ENCODE data around the gene IL10.

The IL10 gene

DNA sequence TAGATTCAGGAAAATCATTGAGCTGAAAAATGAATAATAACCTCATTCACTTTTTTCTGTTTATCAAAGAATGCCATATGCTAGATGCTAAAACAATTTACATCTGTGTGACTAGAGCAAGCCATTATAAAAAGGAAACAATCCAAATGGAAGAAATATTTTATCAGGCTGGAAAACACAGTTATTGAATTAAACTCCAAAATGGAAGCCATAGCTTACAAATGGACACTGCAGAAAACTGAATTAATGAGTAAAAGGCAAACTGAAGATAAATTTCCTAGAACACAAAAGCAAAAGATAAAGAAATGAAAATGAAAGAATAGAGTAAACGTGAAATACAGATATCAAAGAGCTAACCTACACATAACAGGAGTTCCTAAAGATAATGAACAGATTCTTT is 33.1 kb upstream of the IL10 start:
- H3K9ac ChIP-seq (ENCODE audit: insufficient read length, low read depth), result no peak overlapping the region
- no peak for TF ChIP-seq SUZ12 (IDR thresholded peaks at IDR 0.05; ENCODE audit: extremely low read depth, insufficient read depth, insufficient read length)
- no peak for TF ChIP-seq YY1 (IDR thresholded peaks at IDR 0.05; ENCODE audit: insufficient read depth, insufficient read length)
- TF ChIP-seq ZNF274 (IDR thresholded peaks at IDR 0.05; ENCODE audit: low read depth, low read length), result no peak
- no peak overlapping the region for H3K4me3 ChIP-seq (ENCODE audit: insufficient read length, low read depth)
- no peaks in the 10 kb centered on the region for H3K27me3 ChIP-seq (ENCODE audit: insufficient read depth, insufficient read length)
- no peaks in the 10 kb centered on the region for H3K9me3 ChIP-seq (ENCODE audit: insufficient read depth, low read length)
- no peaks in the 10 kb centered on the region for H3K4me1 ChIP-seq (ENCODE audit: insufficient read depth, insufficient read length)
- no peak for DNase-seq (ENCODE audit: low read depth, low spot score)
- H3K36me3 ChIP-seq (ENCODE audit: insufficient read depth, insufficient read length, low read length), result no peaks in the 10 kb centered on the region

DNA sequence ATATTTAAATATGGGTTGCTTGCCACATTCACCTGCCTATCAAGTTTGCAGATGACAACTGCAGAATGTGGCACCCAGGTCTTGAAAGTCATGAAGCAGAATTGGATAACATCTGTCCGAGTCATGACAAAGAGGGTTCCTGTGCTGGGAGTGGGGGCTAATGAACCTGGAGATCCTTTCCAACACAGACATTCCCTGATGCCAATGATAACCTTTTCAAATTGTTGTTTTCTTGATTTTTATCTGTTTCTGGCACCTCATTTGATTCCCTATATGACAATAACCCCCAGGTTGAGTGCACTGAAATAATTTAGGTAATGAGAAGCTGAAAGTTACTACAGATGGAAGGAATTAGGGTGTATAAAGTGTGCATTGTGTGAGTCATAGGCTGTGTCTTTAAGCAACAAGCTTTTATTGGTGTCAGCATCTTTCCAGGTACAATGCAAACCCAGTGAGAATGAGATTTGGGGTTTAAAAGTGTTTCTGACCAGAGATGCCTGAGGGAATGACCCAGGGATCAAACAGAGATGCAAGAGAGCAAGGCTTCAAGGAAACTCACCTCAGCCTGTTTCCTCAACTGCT is 32.0 kb upstream of the IL10 start:
- TF ChIP-seq YY1 (IDR thresholded peaks at IDR 0.05; ENCODE audit: insufficient read depth, insufficient read length) (no peak), ZNF274 (IDR thresholded peaks at IDR 0.05; ENCODE audit: low read depth, low read length) (no peak), SUZ12 (IDR thresholded peaks at IDR 0.05; ENCODE audit: extremely low read depth, insufficient read depth, insufficient read length) (no peak)
- H3K27me3 ChIP-seq (ENCODE audit: insufficient read depth, insufficient read length), result no peaks in the 10 kb centered on the region
- DNase-seq (ENCODE audit: low read depth, low spot score), result no peak
- no peak overlapping the region for H3K4me3 ChIP-seq (ENCODE audit: insufficient read length, low read depth)
- no peaks in the 10 kb centered on the region for H3K9me3 ChIP-seq (ENCODE audit: insufficient read depth, low read length)
- H3K36me3 ChIP-seq (ENCODE audit: insufficient read depth, insufficient read length, low read length), result no peaks in the 10 kb centered on the region
- no peaks in the 10 kb centered on the region for H3K4me1 ChIP-seq (ENCODE audit: insufficient read depth, insufficient read length)
- H3K9ac ChIP-seq (ENCODE audit: insufficient read length, low read depth), result no peak overlapping the region

DNA sequence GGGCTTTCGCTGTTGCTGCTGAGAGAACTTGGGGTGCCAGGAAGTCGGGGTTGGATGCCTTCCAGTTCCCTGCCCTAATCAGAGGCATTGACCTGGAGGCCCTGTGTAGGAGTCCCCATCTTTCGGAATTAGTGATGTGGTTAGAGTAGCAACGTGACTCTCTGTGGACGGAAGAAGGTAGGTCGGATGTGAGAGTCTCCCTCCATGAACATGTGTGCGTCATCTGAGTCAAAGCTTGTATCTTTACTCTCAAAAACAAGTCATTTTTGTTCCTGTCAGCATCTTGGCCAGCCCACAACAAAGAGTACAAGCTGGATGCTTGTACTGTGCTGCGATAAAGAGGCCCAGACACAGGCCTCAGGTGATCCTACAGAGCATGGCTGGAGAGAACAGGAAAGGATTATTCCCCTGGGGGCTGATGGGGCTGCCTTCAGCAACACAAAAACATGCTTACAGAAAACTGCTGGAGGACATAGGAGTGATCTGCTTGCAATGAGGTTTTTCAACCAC is 31.0 kb upstream of the IL10 start:
- H3K27me3 ChIP-seq (ENCODE audit: insufficient read depth, insufficient read length), result no peaks in the 10 kb centered on the region

DNA sequence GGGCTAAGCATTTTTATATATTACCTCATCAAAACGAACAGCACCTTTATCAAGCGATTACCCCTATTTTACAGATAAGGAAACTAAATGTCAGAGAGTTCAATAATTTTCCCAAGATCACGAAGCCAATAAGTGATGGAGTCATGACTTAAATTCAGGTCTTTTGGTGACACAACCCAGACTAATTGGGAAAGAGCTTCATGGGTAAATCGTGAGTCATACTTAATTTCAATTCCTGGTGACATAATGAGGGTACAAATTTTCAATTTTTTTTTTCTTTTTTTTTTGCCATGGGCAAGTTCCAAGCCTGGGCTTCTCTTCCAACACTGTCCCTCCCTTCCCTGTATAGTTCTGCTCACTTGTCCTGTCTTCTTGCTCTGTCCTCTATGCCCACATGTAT is 30.1 kb upstream of the IL10 start:
- TF ChIP-seq SUZ12 (IDR thresholded peaks at IDR 0.05; ENCODE audit: extremely low read depth, insufficient read depth, insufficient read length) (no peak), YY1 (IDR thresholded peaks at IDR 0.05; ENCODE audit: insufficient read depth, insufficient read length) (no peak), ZNF274 (IDR thresholded peaks at IDR 0.05; ENCODE audit: low read depth, low read length) (no peak)
- Histone ChIP-seq H3K4me3 (ENCODE audit: insufficient read length, low read depth) (no peak overlapping the region), H3K27me3 (ENCODE audit: insufficient read depth, insufficient read length) (no peaks in the 10 kb centered on the region), H3K36me3 (ENCODE audit: insufficient read depth, insufficient read length, low read length) (no peaks in the 10 kb centered on the region), H3K9me3 (ENCODE audit: insufficient read depth, low read length) (no peaks in the 10 kb centered on the region), H3K4me1 (ENCODE audit: insufficient read depth, insufficient read length) (no peaks in the 10 kb centered on the region), H3K9ac (ENCODE audit: insufficient read length, low read depth) (no peak overlapping the region)
- no peak for DNase-seq (ENCODE audit: low read depth, low spot score)

More for the DNA sequence above, 31.0 kb upstream of the IL10 start:
- Histone ChIP-seq H3K9ac (ENCODE audit: insufficient read length, low read depth) (no peak overlapping the region), H3K36me3 (ENCODE audit: insufficient read depth, insufficient read length, low read length) (no peaks in the 10 kb centered on the region), H3K4me1 (ENCODE audit: insufficient read depth, insufficient read length) (no peaks in the 10 kb centered on the region), H3K4me3 (ENCODE audit: insufficient read length, low read depth) (no peak overlapping the region), H3K9me3 (ENCODE audit: insufficient read depth, low read length) (no peaks in the 10 kb centered on the region)
- DNase-seq (ENCODE audit: low read depth, low spot score), result no peak
- TF ChIP-seq ZNF274 (IDR thresholded peaks at IDR 0.05; ENCODE audit: low read depth, low read length), result no peak
- no peak for TF ChIP-seq YY1 (IDR thresholded peaks at IDR 0.05; ENCODE audit: insufficient read depth, insufficient read length)
- no peak for TF ChIP-seq SUZ12 (IDR thresholded peaks at IDR 0.05; ENCODE audit: extremely low read depth, insufficient read depth, insufficient read length)

DNA sequence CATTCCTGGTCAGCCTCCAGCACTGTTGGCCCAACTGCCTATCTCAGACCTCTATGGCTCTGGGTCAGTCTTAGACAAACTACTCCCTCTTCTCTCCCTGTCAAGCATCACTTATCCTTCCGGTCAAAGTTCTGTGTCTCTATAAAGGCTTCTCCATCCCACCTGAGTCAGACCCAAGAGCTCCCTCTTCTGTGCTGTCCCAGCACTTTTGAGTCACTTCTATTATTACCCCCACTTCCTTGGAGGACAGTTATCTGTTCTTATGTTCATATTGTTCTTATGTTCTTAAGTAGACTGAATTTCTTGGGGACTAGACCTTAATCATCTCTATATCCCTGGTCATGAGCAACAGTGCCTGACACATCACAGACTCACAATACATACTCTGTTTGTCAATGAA is 29.2 kb upstream of the IL10 start:
- H3K9ac ChIP-seq (ENCODE audit: insufficient read length, low read depth), result no peak overlapping the region
- no peaks in the 10 kb centered on the region for H3K4me1 ChIP-seq (ENCODE audit: insufficient read depth, insufficient read length)
- no peak for TF ChIP-seq YY1 (IDR thresholded peaks at IDR 0.05; ENCODE audit: insufficient read depth, insufficient read length)
- no peak for TF ChIP-seq SUZ12 (IDR thresholded peaks at IDR 0.05; ENCODE audit: extremely low read depth, insufficient read depth, insufficient read length)
- TF ChIP-seq ZNF274 (IDR thresholded peaks at IDR 0.05; ENCODE audit: low read depth, low read length), result no peak

DNA sequence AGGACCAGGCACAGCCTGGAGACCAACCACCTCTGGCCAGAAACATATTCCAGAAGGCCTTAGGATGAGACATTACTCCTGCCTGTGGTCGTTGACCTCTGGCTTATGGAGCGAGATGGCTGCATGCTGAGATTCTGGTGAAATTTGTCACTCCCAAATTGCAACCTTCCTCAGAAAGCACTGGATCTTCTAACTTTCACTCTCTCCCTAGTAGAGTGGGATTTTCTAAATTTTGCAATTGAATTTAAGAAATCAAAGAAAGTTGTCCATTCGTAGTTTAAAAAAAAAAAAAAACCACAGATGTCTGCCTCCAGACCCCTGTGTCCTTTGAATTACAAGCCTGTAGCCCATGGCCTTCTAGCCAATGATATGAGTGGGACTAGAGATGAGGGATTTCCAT is 28.6 kb upstream of the IL10 start:
- Histone ChIP-seq H3K9me3 (ENCODE audit: insufficient read depth, low read length) (no peaks in the 10 kb centered on the region), H3K36me3 (ENCODE audit: insufficient read depth, insufficient read length, low read length) (no peaks in the 10 kb centered on the region), H3K4me1 (ENCODE audit: insufficient read depth, insufficient read length) (no peaks in the 10 kb centered on the region), H3K4me3 (ENCODE audit: insufficient read length, low read depth) (no peak overlapping the region), H3K9ac (ENCODE audit: insufficient read length, low read depth) (no peak overlapping the region), H3K27me3 (ENCODE audit: insufficient read depth, insufficient read length) (no peaks in the 10 kb centered on the region)
- TF ChIP-seq YY1 (IDR thresholded peaks at IDR 0.05; ENCODE audit: insufficient read depth, insufficient read length), result no peak
- TF ChIP-seq SUZ12 (IDR thresholded peaks at IDR 0.05; ENCODE audit: extremely low read depth, insufficient read depth, insufficient read length), result no peak
- DNase-seq (ENCODE audit: low read depth, low spot score), result no peak

More for the DNA sequence above, 29.2 kb upstream of the IL10 start:
- no peaks in the 10 kb centered on the region for H3K27me3 ChIP-seq (ENCODE audit: insufficient read depth, insufficient read length)
- no peaks in the 10 kb centered on the region for H3K9me3 ChIP-seq (ENCODE audit: insufficient read depth, low read length)
- no peak for DNase-seq (ENCODE audit: low read depth, low spot score)
- H3K36me3 ChIP-seq (ENCODE audit: insufficient read depth, insufficient read length, low read length), result no peaks in the 10 kb centered on the region
- H3K4me3 ChIP-seq (ENCODE audit: insufficient read length, low read depth), result no peak overlapping the region

DNA sequence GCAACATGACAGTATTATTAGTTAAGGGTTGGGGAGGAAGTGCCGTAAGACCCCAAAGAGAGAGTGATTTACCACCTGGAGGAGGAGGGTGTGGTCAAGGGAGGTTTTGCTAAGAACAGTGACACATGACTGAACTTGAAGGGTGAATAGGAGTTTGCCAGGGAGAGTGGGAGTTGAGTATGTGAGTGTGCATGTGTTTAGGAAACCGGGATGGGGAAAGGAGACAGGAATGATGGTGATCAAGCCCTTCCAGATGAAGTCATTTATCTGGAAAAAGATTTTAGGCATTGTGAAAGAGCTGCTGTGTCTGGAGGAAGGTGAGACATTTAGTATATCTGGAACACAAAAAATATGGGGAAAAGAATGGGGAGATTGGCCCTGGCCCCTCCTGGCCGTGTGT is 28.1 kb upstream of the IL10 start:
- no peak overlapping the region for H3K4me3 ChIP-seq (ENCODE audit: insufficient read length, low read depth)
- TF ChIP-seq SUZ12 (IDR thresholded peaks at IDR 0.05; ENCODE audit: extremely low read depth, insufficient read depth, insufficient read length) (no peak), ZNF274 (IDR thresholded peaks at IDR 0.05; ENCODE audit: low read depth, low read length) (no peak), YY1 (IDR thresholded peaks at IDR 0.05; ENCODE audit: insufficient read depth, insufficient read length) (no peak)
- no peaks in the 10 kb centered on the region for H3K9me3 ChIP-seq (ENCODE audit: insufficient read depth, low read length)
- no peak overlapping the region for H3K9ac ChIP-seq (ENCODE audit: insufficient read length, low read depth)
- DNase-seq (ENCODE audit: low read depth, low spot score), result no peak
- no peaks in the 10 kb centered on the region for H3K4me1 ChIP-seq (ENCODE audit: insufficient read depth, insufficient read length)
- no peaks in the 10 kb centered on the region for H3K27me3 ChIP-seq (ENCODE audit: insufficient read depth, insufficient read length)
- H3K36me3 ChIP-seq (ENCODE audit: insufficient read depth, insufficient read length, low read length), result no peaks in the 10 kb centered on the region
